Hematopoietic multipotent progenitor cell treated with erythropoietin and hydrocortisone succinate and interleukin-3 and kit ligand, for 4 days (in vitro differentiated cells): ENCODE data around the gene WDFY1.

Source experiments
- DNase-seq: peaks from one replicate; pipeline ENCODE4 v3.0.0-alpha.2; 2015

The WDFY1 gene

GRCh38 chr2:223852281-223852795, 92.8 kb downstream of the WDFY1 start:
- no peak for DNase-seq

- DNase-seq, result no peak
These were observed 97.7 kb downstream of the WDFY1 start for GRCh38 chr2:223847410-223847809.

- no peak for DNase-seq
These were observed 98.6 kb downstream of the WDFY1 start for GRCh38 chr2:223846515-223846914.

- DNase-seq, result no peak
These were observed 103.5 kb downstream of the WDFY1 start for GRCh38 chr2:223841436-223842190.

- peak; percentile 86 for DNase-seq
These were observed 107.7 kb downstream of the WDFY1 start, which contains the start of gene AP1S3 for GRCh38 chr2:223837287-223838061. Gene AP1S3 (minus strand): TSS chr2:223837582. CDS start chr2:223837450, 132 bp downstream.

GRCh38 chr2:223835701-223836532, 109.2 kb downstream of the WDFY1 start:
- DNase-seq, result peak; percentile 63

GRCh38 chr2:223834431-223834830, 110.7 kb downstream of the WDFY1 start:
- DNase-seq, result no peak

GRCh38 chr2:223832241-223832903, 112.8 kb downstream of the WDFY1 start:
- DNase-seq, result no peak

- no peak for DNase-seq
These were observed 116.0 kb downstream of the WDFY1 start for GRCh38 chr2:223829128-223829527.

GRCh38 chr2:223828314-223828713, 116.8 kb downstream of the WDFY1 start:
- DNase-seq, result no peak

GRCh38 chr2:223826995-223827394, 118.1 kb downstream of the WDFY1 start:
- no peak for DNase-seq
